ENCODE measurements around the gene ARID3A. TPM values are rescaled to one million over a fixed set of nuclear protein-coding genes. Genes with fewer than 3 reads are reported as not detected.

ARID3A gene
- total RNA-seq, 1 donor from 2014 or later, result 37.1 TPM

GRCh38 chr19:1002600-1002999 lies 76.8 kb downstream of the ARID3A start:
- no peak for DNase-seq (ENCODE audit: low spot score)

- DNase-seq (ENCODE audit: low spot score), result no peak
These were observed 77.4 kb downstream of the ARID3A start for GRCh38 chr19:1003283-1003682.

GRCh38 chr19:1004204-1004802 lies 78.5 kb downstream of the ARID3A start:
- DNase-seq (ENCODE audit: low spot score), result no peak

GRCh38 chr19:1004803-1005664 lies 79.2 kb downstream of the ARID3A start:
- no peak for DNase-seq (ENCODE audit: low spot score)

- no peak for DNase-seq (ENCODE audit: low spot score)
These were observed 81.0 kb downstream of the ARID3A start for GRCh38 chr19:1006711-1007398.

- DNase-seq (ENCODE audit: low spot score), result no peak
These were observed 81.8 kb downstream of the ARID3A start for GRCh38 chr19:1007399-1008251.

GRCh38 chr19:1008268-1009040 lies 82.6 kb downstream of the ARID3A start:
- no peak for DNase-seq (ENCODE audit: low spot score)

GRCh38 chr19:1009041-1009980 lies 83.5 kb downstream of the ARID3A start:
- no peak for DNase-seq (ENCODE audit: low spot score)

- DNase-seq (ENCODE audit: low spot score), result no peak
These were observed 84.2 kb downstream of the ARID3A start for GRCh38 chr19:1009981-1010538.

- no peak for DNase-seq (ENCODE audit: low spot score)
These were observed 85.0 kb downstream of the ARID3A start for GRCh38 chr19:1010586-1011510.

- no peak for DNase-seq (ENCODE audit: low spot score)
These were observed 86.0 kb downstream of the ARID3A start for GRCh38 chr19:1011831-1012333.

- DNase-seq (ENCODE audit: low spot score), result no peak
These were observed 86.5 kb downstream of the ARID3A start for GRCh38 chr19:1012334-1012733.

GRCh38 chr19:1013218-1013617 lies 87.4 kb downstream of the ARID3A start:
- DNase-seq (ENCODE audit: low spot score), result no peak

GRCh38 chr19:1014161-1015060 lies 88.6 kb downstream of the ARID3A start:
- no peak for DNase-seq (ENCODE audit: low spot score)

- no peak for DNase-seq (ENCODE audit: low spot score)
These were observed 89.4 kb downstream of the ARID3A start for GRCh38 chr19:1015061-1015781.
